NB4 (cell line): ENCODE measurements around the gene C6orf58.

Experiments used
- DNase-seq: peaks from one replicate; pipeline ENCODE4 v3.0.0; 2010; ENCODE audit warnings: low read depth
- H3K4me3 ChIP-seq: one replicate; pipeline ENCODE4 v1.5.1; 2011; ENCODE audit warnings: mild to moderate bottlenecking, low read depth, low read length, moderate library complexity
- CTCF ChIP-seq: IDR thresholded peaks from one replicate; pipeline ENCODE4 v1.5.1; 2012; ENCODE audit warnings: low read depth, low read length
- MAX ChIP-seq: IDR thresholded peaks from 2 replicates; pipeline ENCODE4 v1.6.1; 2011; ENCODE audit warnings: low read depth, low read length
- MYC ChIP-seq: IDR thresholded peaks from 2 replicates; pipeline ENCODE4 v1.6.1; 2011; ENCODE audit warnings: low read depth, low read length
- POLR2A ChIP-seq: IDR thresholded peaks from 2 replicates; pipeline ENCODE4 v1.6.1; 2011; ENCODE audit warnings: mild to moderate bottlenecking; ENCODE audit not compliant: insufficient read length; ENCODE audit errors: extremely low read depth

Gene C6orf58

GRCh38 chr6:127634178-127634577 is 57.2 kb downstream of the C6orf58 start:
- no peak overlapping the region for H3K4me3 ChIP-seq
- no peak for DNase-seq
- TF ChIP-seq POLR2A (no peak), MAX (peak; percentile 62), MYC (no peak)

- no peak for DNase-seq
- no peak overlapping the region for H3K4me3 ChIP-seq
- no peak for TF ChIP-seq MAX
- no peak for TF ChIP-seq CTCF
- TF ChIP-seq POLR2A, result no peak
- TF ChIP-seq MYC, result no peak
Observed at GRCh38 chr6:127635091-127635490, 58.1 kb downstream of the C6orf58 start.

GRCh38 chr6:127637830-127638409 is 60.9 kb downstream of the C6orf58 start:
- TF ChIP-seq MAX (no peak), CTCF (no peak), MYC (no peak), POLR2A (no peak)
- H3K4me3 ChIP-seq, result no peak overlapping the region
- peak; percentile 43 for DNase-seq
